Spleen (tissue), 11 donors: ENCODE data around the gene CCDC61. TPM values are rescaled to one million over a fixed set of nuclear protein-coding genes. Genes with fewer than 3 reads are reported as not detected.

ENCODE experiments used
- DNase-seq: peaks from one replicate; pipeline ENCODE4 v3.0.0-alpha.2; 2020
- H3K27ac ChIP-seq, 8 donors: fragments of 200-600 bp; sonication (generic) in 7 of 8; 1 replicate in 4 of 8; 2 replicates in 4 of 8; pipeline versions ENCODE4 v1.5.0 to v1.8.0; 2016 to 2021; ENCODE audit warnings: inconsistent platforms in 4 of 8, mild to moderate bottlenecking in 4 of 8, moderate library complexity in 1 of 8
- H3K27me3 ChIP-seq, 7 donors: fragments of 200-600 bp; sonication (generic) in 6 of 7; replicated peaks in 1 of 7; 1 replicate in 4 of 7; 2 replicates in 3 of 7; pipeline versions ENCODE4 v1.5.0 to v1.8.0; 2016 to 2021; ENCODE audit warnings: inconsistent platforms in 3 of 7, mild to moderate bottlenecking in 1 of 7
- H3K36me3 ChIP-seq, 6 donors: fragments of 200-600 bp; sonication (generic) in 5 of 6; 1 replicate in 4 of 6; 2 replicates in 2 of 6; pipeline versions ENCODE4 v1.5.0 to v1.8.0; 2016 to 2021; ENCODE audit warnings: inconsistent platforms in 2 of 6
- H3K4me1 ChIP-seq, 6 donors: fragments of 200-600 bp; sonication (generic) in 5 of 6; 1 replicate in 3 of 6; 2 replicates in 3 of 6; pipeline versions ENCODE4 v1.5.0 to v1.8.0; 2016 to 2021; ENCODE audit warnings: inconsistent platforms in 3 of 6
- H3K4me3 ChIP-seq, 8 donors: fragments of 200-600 bp; sonication (generic) in 7 of 8; 1 replicate in 4 of 8; 2 replicates in 4 of 8; pipeline versions ENCODE4 v1.5.0 to v1.8.0; 2016 to 2021; ENCODE audit warnings: inconsistent platforms in 4 of 8, mild to moderate bottlenecking in 4 of 8, moderate library complexity in 2 of 8
- H3K9me3 ChIP-seq, 8 donors: fragments of 200-600 bp; sonication (generic) in 7 of 8; 1 replicate in 4 of 8; 2 replicates in 4 of 8; pipeline versions ENCODE4 v1.5.0 to v1.8.0; 2016 to 2021; ENCODE audit warnings: inconsistent platforms in 4 of 8
- POLR2A ChIP-seq, 3 donors: fragments of 450-650 bp; IDR thresholded peaks; one replicate each; pipeline ENCODE4 v1.5.1; 2017; ENCODE audit warnings: antibody characterized with exemption in 3 of 3, mild to moderate bottlenecking in 1 of 3
- POLR2AphosphoS5 ChIP-seq, 3 donors: sonication (generic); formaldehyde crosslinking; IDR thresholded peaks; one replicate each; pipeline ENCODE4 v1.5.1; 2017; ENCODE audit warnings: antibody characterized with exemption in 3 of 3
- WGBS, 5 donors: extraction: QIAGEN DNeasy Blood & Tissue Kit in 3 of 5; methylation state at CpG; one replicate each; pipeline versions ENCODE4 v1.1.5 to v1.1.7; 2013 to 2018; 5-methylcytosine and 5-hydroxymethylcytosine counted together
- intact Hi-C: fragments of 100-400 bp; cut with DNase I; formaldehyde crosslinking; loops from one replicate; pipeline ENCODE4 v1.15.0; 2023; ENCODE audit warnings: low total_unique reads
- polyA plus RNA-seq, 3 donors: library from polyadenylated mRNA; stranded (reverse); fragments of 200-250 nt; gene quantifications; one replicate each; pipeline ENCODE4 v1.2.1, GENCODE V29; 2013
- total RNA-seq, 7 donors: library from RNA; depleted of rRNA in 3 of 7; stranded (reverse); fragments of >200 nt in 3 of 7; fragmentation: NEBNext Ultra II Directional in 4 of 7; extraction: Animal tissue kit (Norgen Biotek cat#: 25700) in 4 of 7; gene quantifications; one replicate each; pipeline versions ENCODE4 v1.1.0 to v1.2.1, GENCODE V29; 2016 to 2021
- TF ChIP-seq, protein P1 (sequence below), 11 experiments: fragments of 200-600 bp in 7 of 11; fragments of 450-650 bp in 4 of 11; sonication (generic) in 4 of 11; IDR thresholded peaks in 8 of 11; conservative IDR thresholded peaks in 3 of 11; 1 replicate in 7 of 11; 2 replicates in 4 of 11; pipeline versions ENCODE4 v1.4.0 to v1.8.0; 2016 to 2021; ENCODE audit warnings: antibody characterized with exemption in 11 of 11, inconsistent platforms in 4 of 11, mild to moderate bottlenecking in 1 of 11
- donor health status: healthy with polysubstance abuse.
- donor health status: DM: no; HTN: no; CAD: no; lungs with moderate emphysema.
- donor health status: DM: no; HTN: no; CAD: no.
- donor health status: Bipolar disorder and iron deficiency.
- donor health status: healthy.
- donor health status: DM: no; HTN: no; CAD: no.
- donor health status: DM: yes; HTN: yes; CAD: no.

CCDC61 gene
- total and polyA plus RNA-seq, 10 donors = 5.0 to 24.6 (median 16.7) TPM

DNA sequence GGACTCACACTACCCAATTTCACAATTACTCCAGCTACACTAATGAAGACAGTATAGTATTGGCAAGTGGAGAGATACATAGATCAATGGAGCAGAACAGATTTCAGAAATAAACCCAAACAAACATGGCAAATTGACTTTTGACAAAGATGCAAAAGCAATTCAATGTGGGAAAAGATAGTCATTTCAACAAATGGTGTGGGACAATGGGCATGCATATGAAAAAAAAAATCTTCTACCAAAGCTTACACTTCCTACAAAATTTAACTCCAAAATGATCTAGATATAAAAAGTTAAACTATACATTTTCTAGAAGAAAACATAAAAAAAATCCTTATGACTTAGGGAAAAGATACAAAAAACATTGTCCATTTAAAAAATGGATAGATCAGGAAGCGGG lies 48.3 kb downstream of the CCDC61 start:
- Histone ChIP-seq H3K27me3 (peaks cover 0 to 80% (median 8%) of the 10 kb centered on the region in 7 donors), H3K4me3 (no peak overlapping the region), H3K9me3 (no peaks in the 10 kb centered on the region), H3K4me1 (no peaks in the 10 kb centered on the region), H3K27ac (no peak overlapping the region), H3K36me3 (no peaks in the 10 kb centered on the region)
- 87 to 95% (median 93%) methylated on average over 1 of the region's 1 CpG for WGBS, 5 donors
- TF ChIP-seq POLR2AphosphoS5 (IDR thresholded peaks at IDR 0.05) (no peak), POLR2A (IDR thresholded peaks at IDR 0.05) (no peak)
- TF ChIP-seq, protein P1, sequence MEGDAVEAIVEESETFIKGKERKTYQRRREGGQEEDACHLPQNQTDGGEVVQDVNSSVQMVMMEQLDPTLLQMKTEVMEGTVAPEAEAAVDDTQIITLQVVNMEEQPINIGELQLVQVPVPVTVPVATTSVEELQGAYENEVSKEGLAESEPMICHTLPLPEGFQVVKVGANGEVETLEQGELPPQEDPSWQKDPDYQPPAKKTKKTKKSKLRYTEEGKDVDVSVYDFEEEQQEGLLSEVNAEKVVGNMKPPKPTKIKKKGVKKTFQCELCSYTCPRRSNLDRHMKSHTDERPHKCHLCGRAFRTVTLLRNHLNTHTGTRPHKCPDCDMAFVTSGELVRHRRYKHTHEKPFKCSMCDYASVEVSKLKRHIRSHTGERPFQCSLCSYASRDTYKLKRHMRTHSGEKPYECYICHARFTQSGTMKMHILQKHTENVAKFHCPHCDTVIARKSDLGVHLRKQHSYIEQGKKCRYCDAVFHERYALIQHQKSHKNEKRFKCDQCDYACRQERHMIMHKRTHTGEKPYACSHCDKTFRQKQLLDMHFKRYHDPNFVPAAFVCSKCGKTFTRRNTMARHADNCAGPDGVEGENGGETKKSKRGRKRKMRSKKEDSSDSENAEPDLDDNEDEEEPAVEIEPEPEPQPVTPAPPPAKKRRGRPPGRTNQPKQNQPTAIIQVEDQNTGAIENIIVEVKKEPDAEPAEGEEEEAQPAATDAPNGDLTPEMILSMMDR (IDR thresholded peaks at IDR 0.05 in 8 of 11, conservative IDR thresholded peaks at IDR 0.05 in 3 of 11) = no peak
- intact Hi-C loops = no loop called here
- no peak for DNase-seq

- H3K27me3 ChIP-seq = peaks cover 0 to 74% (median 10%) of the 10 kb centered on the region in 7 donors
- H3K36me3 ChIP-seq = no peaks in the 10 kb centered on the region
- intact Hi-C loops = no loop called here
- TF ChIP-seq, protein P1 (IDR thresholded peaks at IDR 0.05 in 8 of 11, conservative IDR thresholded peaks at IDR 0.05 in 3 of 11) = no peak
- TF ChIP-seq POLR2A (IDR thresholded peaks at IDR 0.05) (no peak), POLR2AphosphoS5 (IDR thresholded peaks at IDR 0.05) (no peak)
- H3K27ac ChIP-seq = no peak overlapping the region
- H3K9me3 ChIP-seq = no peaks in the 10 kb centered on the region
- H3K4me1 ChIP-seq = no peaks in the 10 kb centered on the region
- 30 to 40% (median 36%) methylated on average over 7 of the region's 7 CpGs for WGBS, 5 donors
- no peak for DNase-seq
- H3K4me3 ChIP-seq = no peak overlapping the region
Observed at GRCh38 chr19:46049597-46049996, 54.3 kb downstream of the CCDC61 start.

DNA sequence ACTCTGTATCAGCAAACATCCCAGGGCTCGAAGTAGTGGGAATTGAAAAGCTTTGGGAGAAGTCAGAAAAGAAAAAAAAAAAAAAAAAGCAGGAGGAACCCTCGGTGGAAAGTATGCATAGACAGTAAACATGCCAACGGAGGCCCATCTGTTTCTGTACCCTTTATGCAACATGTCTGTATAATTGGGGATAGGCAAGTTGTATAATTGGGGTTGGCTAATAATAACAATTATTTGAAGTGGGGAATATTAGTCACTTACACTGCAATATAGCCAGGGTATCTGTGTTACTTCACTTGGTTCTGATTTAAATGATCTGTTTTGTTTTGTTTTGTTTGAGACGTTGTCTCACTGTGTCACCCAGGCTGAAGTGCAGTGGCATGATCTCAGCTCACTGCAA lies 57.6 kb downstream of the CCDC61 start:
- TF ChIP-seq POLR2A (IDR thresholded peaks at IDR 0.05) = no peak
- TF ChIP-seq, protein P1 (IDR thresholded peaks at IDR 0.05 in 8 of 11, conservative IDR thresholded peaks at IDR 0.05 in 3 of 11) = no peak
- no peak for TF ChIP-seq POLR2AphosphoS5 (IDR thresholded peaks at IDR 0.05)
- Histone ChIP-seq H3K27ac (no peak overlapping the region), H3K9me3 (no peaks in the 10 kb centered on the region), H3K4me1 (no peaks in the 10 kb centered on the region), H3K27me3 (peaks cover 0 to 76% (median 19%) of the 10 kb centered on the region in 7 donors), H3K36me3 (no peaks in the 10 kb centered on the region), H3K4me3 (no peak overlapping the region)
- intact Hi-C loops = no loop called here
- WGBS, 5 donors = 55 to 72% (median 62%) methylated on average over 4 of the region's 4 CpGs
- DNase-seq = no peak

DNA sequence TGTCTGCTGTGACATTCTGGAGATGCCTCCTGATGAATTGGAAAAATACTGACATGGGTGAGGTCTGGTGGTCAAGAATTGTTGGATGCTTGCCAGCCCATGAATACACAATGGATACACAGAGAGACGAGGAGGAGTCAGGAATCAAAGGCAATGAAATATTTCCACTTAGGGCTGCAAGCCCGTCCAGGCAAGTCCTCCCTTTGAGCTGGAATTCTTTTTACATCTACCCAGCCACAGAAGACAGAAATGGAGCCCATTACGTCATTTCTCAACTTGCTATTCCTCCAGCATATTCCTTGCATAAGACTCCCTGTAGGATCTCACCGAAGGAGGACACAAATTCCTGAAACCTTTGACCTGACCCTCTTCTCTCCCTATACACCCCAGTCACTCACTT lies 61.3 kb downstream of the CCDC61 start:
- TF ChIP-seq, protein P1 (IDR thresholded peaks at IDR 0.05 in 8 of 11, conservative IDR thresholded peaks at IDR 0.05 in 3 of 11) = no peak
- TF ChIP-seq POLR2A (IDR thresholded peaks at IDR 0.05) (no peak), POLR2AphosphoS5 (IDR thresholded peaks at IDR 0.05) (no peak)
- DNase-seq = no peak
- Histone ChIP-seq H3K4me3 (no peak overlapping the region), H3K4me1 (no peaks in the 10 kb centered on the region), H3K9me3 (peaks cover 0 to 25% (median 20%) of the 10 kb centered on the region in 8 donors), H3K27ac (no peak overlapping the region), H3K36me3 (no peaks in the 10 kb centered on the region), H3K27me3 (peaks cover 0 to 75% (median 10%) of the 10 kb centered on the region in 7 donors)
- intact Hi-C loops = no loop called here
- 40 to 65% (median 51%) methylated on average over 4 of the region's 4 CpGs for WGBS, 5 donors
